AG20443 (cell line): Measurements from ENCODE around the gene PTX4.
A peak's percentile ranks its signal among the peaks of the same experiment; 100 is the strongest.

Source experiments
- DNase-seq: peaks from one replicate; pipeline ENCODE4 v3.0.0; 2012; ENCODE audit warnings: low spot score, mixed read lengths

The PTX4 gene

GRCh38 chr16:1488619-1489018 is at the start of gene PTX4:
PTX4 (minus strand) TSS chr16:1488944; CDS start chr16:1488909, 35 bp downstream.
- no peak for DNase-seq

- no peak for DNase-seq
Measured at GRCh38 chr16:1537763-1538289, 49.1 kb upstream of the PTX4 start.

- no peak for DNase-seq
Measured at GRCh38 chr16:1537138-1537577, 48.4 kb upstream of the PTX4 start.

- no peak for DNase-seq
Measured at GRCh38 chr16:1536601-1537000, 47.9 kb upstream of the PTX4 start.

- no peak for DNase-seq
Measured at GRCh38 chr16:1535391-1536291, 46.9 kb upstream of the PTX4 start.

- peak; percentile 47 for DNase-seq
Measured at GRCh38 chr16:1534021-1535020, 45.6 kb upstream of the PTX4 start.

- peak; percentile 87 for DNase-seq
Measured at GRCh38 chr16:1533443-1533951, 44.8 kb upstream of the PTX4 start, which contains the start of gene TMEM204. TMEM204 (plus strand) TSS chr16:1533666; CDS start chr16:1534276, 610 bp downstream.

- DNase-seq = no peak
Measured at GRCh38 chr16:1532771-1533170, 44.0 kb upstream of the PTX4 start.

- peak; percentile 51 for DNase-seq
Measured at GRCh38 chr16:1532081-1532760, 43.5 kb upstream of the PTX4 start.

GRCh38 chr16:1531638-1531910 is 42.8 kb upstream of the PTX4 start:
- no peak for DNase-seq

GRCh38 chr16:1530883-1531637 is 42.3 kb upstream of the PTX4 start:
- peak; percentile 88 for DNase-seq

- DNase-seq = no peak
Measured at GRCh38 chr16:1530349-1530882, 41.7 kb upstream of the PTX4 start.

GRCh38 chr16:1528921-1529537 is 40.3 kb upstream of the PTX4 start:
- DNase-seq = no peak

- DNase-seq = peak; percentile 52
Measured at GRCh38 chr16:1527836-1528811, 39.4 kb upstream of the PTX4 start.

- DNase-seq = no peak
Measured at GRCh38 chr16:1526608-1527555, 38.1 kb upstream of the PTX4 start.

GRCh38 chr16:1525871-1526607 is 37.3 kb upstream of the PTX4 start:
- DNase-seq = no peak

- no peak for DNase-seq
Measured at GRCh38 chr16:1524366-1524765, 35.6 kb upstream of the PTX4 start.
